Activated CD8-positive, alpha-beta memory T cell treated with anti-CD3 and anti-CD28 coated beads, Interleukin-2, amount 50 U/mL, for 24 hours (primary cell): Measurements from ENCODE around the gene HMX3.
A peak's percentile ranks its signal among the peaks of the same experiment; 100 is the strongest.

ENCODE experiments used
- DNase-seq: peaks from one replicate; pipeline ENCODE4 v3.0.0-alpha.2; 2020; ENCODE audit errors: extremely low read depth

The HMX3 gene

GRCh38 chr10:123147635-123148413 is 12.1 kb downstream of the HMX3 start, which contains the start of gene HMX2:
Gene HMX2, plus strand, starts transcription at chr10:123148136. Its CDS starts 243 bp downstream, at chr10:123148379.
- no peak for DNase-seq

- DNase-seq, result no peak
Measured at GRCh38 chr10:123148414-123149161, 12.8 kb downstream of the HMX3 start.

DNA sequence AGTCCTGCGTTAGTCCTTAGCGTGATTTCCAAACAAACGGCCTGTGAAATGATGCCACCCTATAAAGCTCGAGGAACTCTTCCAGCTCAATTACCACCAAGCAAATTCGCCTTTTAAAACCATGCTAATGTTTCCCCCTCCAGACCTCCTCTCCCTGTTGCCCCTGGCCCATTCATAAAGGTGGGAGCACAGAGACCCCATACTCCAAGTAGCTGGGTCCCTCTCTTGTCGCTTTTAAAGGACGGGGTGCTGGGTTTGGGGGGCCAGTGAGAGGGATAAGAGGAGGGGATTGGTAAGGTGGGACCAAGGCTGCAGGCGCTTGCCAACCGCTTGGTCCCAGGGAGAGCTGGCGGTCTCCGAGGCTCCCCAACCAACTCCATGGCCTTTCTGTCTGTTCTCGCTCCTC is 13.4 kb downstream of the HMX3 start:
- no peak for DNase-seq

- DNase-seq, result no peak
Measured at GRCh38 chr10:123149568-123150270, 13.9 kb downstream of the HMX3 start.

GRCh38 chr10:123150271-123150985 is 14.7 kb downstream of the HMX3 start:
- DNase-seq, result no peak

- no peak for DNase-seq
Measured at GRCh38 chr10:123150986-123151736, 15.4 kb downstream of the HMX3 start.

GRCh38 chr10:123151737-123152135 is 16.0 kb downstream of the HMX3 start:
- DNase-seq, result no peak

GRCh38 chr10:123153486-123154091 is 17.8 kb downstream of the HMX3 start:
- DNase-seq, result no peak

- DNase-seq, result peak; percentile 94
Measured at GRCh38 chr10:123154092-123154710, 18.4 kb downstream of the HMX3 start, which contains the start of gene BUB3. Gene BUB3, plus strand, starts transcription at chr10:123154402. Its CDS starts 516 bp downstream, at chr10:123154918.

DNA sequence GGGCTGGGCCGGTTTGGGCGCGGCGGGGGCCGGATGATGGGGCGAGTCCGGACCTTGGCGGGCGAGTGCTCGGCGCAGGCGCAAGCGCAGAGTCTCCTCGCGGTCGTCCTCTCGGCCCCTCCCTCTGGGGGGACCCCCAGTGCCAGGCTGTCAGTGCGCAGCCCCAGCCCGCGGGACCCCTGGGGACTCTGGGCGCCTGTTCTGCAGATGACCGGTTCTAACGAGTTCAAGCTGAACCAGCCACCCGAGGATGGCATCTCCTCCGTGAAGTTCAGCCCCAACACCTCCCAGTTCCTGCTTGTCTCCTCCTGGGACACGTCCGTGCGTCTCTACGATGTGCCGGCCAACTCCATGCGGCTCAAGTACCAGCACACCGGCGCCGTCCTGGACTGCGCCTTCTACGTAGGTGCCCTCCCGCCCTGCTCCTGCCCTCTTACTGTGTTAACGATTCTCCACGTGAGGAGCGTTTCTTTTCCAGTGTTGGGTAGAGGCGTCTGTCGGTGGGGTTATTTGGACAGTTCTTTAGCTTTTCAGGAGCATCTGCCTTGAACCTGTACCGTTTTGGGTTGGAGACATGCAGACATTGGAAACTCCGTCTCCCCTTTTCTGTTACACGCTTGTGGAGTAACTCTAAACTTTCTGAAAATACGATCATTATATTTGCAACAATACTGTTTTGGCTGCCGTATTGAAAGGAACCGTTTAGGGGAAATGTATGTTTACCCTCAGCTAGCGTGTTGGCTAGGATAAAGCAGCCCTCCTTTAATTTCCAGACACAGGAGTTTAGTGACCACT is 19.1 kb downstream of the HMX3 start:
- no peak for DNase-seq

DNA sequence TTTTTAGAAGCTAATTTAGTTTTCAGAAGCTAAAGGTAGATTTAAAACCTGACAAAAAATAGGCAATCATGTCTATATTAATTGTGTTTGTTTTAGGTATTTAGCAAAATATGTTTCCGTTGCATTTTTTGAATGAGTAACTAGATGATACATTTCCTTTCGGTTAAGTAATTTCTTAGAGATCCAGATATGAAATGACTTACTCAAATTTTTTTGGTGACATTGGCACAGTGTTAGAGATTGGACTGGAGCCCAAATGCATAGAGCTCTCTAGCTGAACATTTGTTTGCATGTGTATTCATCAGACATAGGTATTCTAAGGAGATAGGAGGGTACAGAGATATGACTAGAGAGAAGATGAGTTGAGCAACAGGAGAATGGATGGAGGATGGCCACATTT is 20.3 kb downstream of the HMX3 start:
- DNase-seq, result no peak

DNA sequence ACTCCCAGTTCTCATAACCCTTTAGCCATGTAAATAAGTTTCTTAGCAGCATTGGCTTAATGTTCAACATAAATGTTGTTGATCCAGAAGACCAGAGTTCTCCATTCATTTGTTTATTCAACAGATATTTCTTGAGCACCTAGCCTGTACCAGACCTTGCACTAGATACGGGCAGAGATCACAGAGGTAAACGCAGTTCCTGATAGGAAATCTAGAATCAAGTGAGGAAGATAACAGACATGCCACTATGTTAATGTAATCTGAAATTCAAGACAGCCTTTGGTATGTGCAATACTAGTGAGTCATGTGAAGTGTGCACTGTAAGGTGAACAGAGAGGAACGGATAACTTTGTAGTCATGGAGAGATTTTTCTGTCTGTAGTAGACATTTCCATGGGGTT is 21.4 kb downstream of the HMX3 start:
- no peak for DNase-seq

GRCh38 chr10:123158682-123159081 is 22.9 kb downstream of the HMX3 start:
- DNase-seq, result no peak

DNA sequence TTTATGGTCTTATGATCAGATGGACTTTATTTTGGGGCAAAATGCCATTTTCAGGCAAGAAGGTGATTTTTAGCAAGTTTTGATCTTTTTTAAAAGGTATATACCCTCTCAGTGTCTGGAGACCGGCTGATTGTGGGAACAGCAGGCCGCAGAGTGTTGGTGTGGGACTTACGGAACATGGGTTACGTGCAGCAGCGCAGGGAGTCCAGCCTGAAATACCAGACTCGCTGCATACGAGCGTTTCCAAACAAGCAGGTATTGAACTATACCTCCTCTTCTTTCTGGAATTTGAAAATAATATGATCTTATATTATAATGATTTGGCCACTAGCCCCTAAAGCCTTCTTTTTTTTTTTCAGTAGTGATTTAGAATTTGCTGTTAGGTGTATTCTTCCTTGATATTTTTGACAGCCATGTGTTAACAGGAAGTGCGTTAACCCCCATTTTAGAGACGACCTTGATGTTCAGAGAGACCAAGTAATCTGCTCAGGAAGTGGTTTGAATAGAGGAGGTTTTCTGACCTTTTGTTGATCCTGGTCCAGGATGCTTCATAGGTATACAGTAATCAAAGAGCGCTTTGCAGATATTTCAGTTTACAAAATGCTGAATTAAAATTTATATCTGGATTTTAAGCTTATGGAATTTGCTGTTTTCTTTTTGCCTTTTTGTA is 24.7 kb downstream of the HMX3 start:
- no peak for DNase-seq

GRCh38 chr10:123164319-123164718 is 28.5 kb downstream of the HMX3 start:
- no peak for DNase-seq

DNA sequence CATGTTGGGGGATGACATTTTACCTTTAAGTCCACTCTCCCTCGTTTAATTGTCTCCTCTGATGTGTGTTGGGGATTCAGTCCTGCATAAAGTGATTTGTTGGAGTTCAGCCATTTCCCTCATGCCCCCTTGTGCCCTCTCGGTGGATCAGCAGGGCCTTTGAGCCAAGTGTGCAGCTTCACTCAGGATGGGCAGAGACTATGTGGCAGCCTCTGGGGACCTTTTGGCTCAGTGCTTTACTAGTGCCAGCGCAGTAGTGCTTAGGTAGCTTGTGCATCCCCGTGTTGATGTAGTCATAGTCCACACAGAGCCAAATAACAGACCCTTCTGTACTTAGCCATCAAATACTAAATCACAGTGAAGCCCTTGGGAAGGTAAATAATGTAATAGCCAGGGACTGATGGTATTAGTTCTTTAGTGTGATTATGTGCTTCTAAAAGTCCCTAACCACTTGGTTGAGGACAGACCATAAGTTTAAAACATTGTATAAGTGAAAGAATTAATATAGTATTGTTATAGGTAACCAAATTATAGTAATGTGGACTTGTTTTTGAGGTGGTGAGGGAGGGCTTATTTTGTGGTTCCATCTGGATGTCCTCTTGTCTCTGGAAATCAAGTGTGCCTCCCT is 29.8 kb downstream of the HMX3 start:
- DNase-seq, result no peak

- no peak for DNase-seq
Measured at GRCh38 chr10:123166618-123167017, 30.8 kb downstream of the HMX3 start.

- DNase-seq, result no peak
Measured at GRCh38 chr10:123170961-123171360, 35.2 kb downstream of the HMX3 start.
